WTC11 (cell line): ENCODE measurements around the gene GLI1.

ENCODE experiments used
- ARID4B ChIP-seq: sonication (generic); formaldehyde crosslinking; IDR thresholded peaks from 2 replicates; pipeline ENCODE4 v1.8.0; 2023; ENCODE audit warnings: missing genetic modification reagents, mild to moderate bottlenecking, borderline replicate concordance
- ZBTB21 ChIP-seq: sonication (generic); formaldehyde crosslinking; IDR thresholded peaks from 2 replicates; pipeline ENCODE4 v1.8.1; 2023; ENCODE audit warnings: mild to moderate bottlenecking, missing genetic modification reagents, borderline replicate concordance
- TF ChIP-seq, protein P1 (sequence below): fragments of 200-600 bp; IDR thresholded peaks from 2 replicates; pipeline ENCODE4 v1.8.0; 2022; ENCODE audit warnings: antibody characterized with exemption

- TF ChIP-seq ZBTB21 (no peak), ARID4B (no peak)
- TF ChIP-seq, protein P1, sequence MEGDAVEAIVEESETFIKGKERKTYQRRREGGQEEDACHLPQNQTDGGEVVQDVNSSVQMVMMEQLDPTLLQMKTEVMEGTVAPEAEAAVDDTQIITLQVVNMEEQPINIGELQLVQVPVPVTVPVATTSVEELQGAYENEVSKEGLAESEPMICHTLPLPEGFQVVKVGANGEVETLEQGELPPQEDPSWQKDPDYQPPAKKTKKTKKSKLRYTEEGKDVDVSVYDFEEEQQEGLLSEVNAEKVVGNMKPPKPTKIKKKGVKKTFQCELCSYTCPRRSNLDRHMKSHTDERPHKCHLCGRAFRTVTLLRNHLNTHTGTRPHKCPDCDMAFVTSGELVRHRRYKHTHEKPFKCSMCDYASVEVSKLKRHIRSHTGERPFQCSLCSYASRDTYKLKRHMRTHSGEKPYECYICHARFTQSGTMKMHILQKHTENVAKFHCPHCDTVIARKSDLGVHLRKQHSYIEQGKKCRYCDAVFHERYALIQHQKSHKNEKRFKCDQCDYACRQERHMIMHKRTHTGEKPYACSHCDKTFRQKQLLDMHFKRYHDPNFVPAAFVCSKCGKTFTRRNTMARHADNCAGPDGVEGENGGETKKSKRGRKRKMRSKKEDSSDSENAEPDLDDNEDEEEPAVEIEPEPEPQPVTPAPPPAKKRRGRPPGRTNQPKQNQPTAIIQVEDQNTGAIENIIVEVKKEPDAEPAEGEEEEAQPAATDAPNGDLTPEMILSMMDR, result no peak
Observed at GRCh38 chr12:57460468-57460784, 841 bp downstream of the GLI1 start.
